Activated CD4-positive, alpha-beta T cell treated with anti-CD3 and anti-CD28 coated beads, Interleukin-2, amount 50 U/mL, for 4 hours (primary cell): ENCODE measurements around the gene TEX53.

ENCODE experiments used
- DNase-seq, 2 experiments: peaks; one replicate each; pipeline ENCODE4 v3.0.0-alpha.2; 2020

The TEX53 gene

GRCh38 chr9:114657705-114658104 is at the start of gene TEX53:
TSS of gene TEX53 (minus strand) at chr9:114657805. CDS start at chr9:114657774, 31 bp downstream.
- no peak for DNase-seq

DNA sequence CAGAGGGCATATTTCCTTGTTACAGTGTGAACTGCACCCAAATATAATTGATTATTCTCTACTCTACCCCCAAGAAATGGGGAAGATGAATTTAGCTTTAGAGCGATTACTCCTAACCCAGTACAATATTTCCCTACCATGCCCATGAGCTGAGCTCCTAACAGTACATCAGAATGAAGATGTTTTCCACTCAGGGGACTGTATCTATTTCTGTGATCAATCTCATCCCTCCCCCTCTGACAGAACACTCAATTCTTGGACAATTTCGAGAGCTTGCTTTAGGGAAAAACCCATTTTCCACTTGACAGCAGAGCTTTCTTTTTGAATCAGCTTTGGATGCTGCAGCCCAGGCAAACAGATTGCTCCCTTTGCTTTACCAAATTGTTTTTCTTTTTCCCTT is 49.1 kb upstream of the TEX53 start:
- DNase-seq = no peak

GRCh38 chr9:114701988-114702387 is 44.4 kb upstream of the TEX53 start:
- no peak for DNase-seq

DNA sequence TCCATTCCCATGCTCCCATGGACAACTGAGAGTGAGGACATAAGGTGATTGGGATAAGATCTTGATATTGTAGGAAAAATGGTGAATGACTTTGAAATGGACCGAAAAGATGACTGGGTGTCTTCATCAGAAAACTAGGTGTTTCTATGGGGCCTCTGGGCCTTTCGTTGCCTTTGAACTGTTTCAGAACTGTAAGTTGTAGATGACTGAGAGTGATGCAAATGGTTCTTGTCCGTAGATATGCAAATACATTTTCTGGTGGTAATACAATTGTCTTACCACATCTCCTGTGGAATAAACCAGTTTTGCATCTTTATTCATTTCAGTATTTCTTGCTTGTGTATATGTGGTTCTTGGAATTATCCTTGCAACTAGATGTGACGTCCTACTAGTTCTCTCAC is 40.3 kb upstream of the TEX53 start:
- no peak for DNase-seq

DNA sequence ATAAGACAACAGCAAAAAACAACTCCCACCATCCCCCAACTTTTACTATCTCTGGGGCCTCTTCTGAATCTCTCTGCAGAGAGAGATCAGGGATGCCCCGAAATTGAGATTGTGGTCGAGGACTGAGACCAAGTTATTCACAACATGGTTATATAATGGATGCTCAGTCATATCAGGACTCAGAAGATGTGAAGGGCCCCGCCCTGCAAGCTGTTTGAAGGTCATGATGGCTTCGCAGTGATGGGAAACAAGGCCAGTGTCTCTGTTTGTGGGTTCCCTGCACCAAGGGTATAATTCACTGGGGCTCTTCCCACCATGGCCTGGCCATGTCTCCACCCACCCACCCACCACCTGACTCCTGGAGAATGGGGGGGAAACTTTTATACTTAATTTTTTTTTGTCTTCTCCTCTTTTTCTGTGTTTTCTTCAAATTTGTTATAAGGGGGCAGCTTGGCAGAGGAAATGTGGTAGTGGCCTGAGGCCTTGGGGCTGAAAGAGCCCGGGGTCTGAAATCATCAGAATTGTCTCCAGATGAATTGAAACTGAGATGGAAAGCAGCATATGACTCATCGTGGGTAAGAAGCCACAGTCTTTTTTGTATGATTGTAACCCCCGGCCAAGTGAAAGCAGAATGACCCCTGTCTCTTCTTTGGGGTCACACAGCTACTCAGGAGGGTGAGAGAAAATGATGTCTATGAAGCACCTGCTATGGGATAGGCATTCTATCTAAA is 39.4 kb upstream of the TEX53 start:
- DNase-seq = peak in 1 of 2 experiments; percentile 13

DNA sequence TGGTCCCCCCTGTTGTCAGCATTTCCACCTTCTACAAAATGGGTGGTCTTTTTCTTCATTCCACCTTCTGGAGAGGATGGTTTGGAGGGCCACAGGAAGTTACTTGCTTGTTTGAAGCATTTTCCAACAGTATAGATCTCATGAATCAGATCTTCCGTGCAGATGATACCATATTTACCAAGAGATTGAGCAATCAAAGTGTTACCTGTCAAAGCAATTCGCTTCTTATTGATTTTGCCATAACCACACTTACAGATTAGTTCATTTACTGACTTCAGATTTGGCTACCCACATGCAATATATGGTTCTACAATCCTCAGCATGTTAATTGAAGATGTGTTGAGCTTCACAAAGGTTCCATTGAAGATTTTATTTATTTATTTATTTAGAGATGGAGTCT is 38.3 kb upstream of the TEX53 start:
- DNase-seq = no peak

DNA sequence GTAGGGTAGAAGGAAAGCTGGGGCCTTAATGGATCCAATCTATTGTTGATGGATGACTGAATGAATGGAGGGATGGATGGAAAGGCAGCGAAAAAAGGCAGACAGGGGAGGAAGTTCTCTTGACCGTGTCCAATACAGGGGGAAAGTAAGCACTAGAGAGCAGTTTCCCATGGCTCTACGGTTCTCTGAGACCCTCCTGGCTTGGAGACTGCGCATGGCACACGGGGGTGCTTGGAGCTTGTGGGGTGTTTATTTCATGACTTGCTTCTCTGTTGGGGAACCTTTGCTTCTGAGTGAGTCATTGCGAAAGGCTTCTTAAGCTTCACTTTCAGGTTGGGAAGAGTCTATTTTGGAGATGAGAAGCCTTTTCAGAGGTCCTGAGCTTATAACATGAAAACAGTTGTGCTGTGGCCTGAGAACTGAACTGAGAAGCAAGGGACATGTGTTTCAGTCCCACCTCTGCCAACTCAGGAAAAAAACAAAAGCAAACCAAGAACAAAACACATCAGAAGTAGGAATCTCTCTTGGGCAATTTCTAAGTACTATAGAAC is 37.2 kb upstream of the TEX53 start:
- no peak for DNase-seq

DNA sequence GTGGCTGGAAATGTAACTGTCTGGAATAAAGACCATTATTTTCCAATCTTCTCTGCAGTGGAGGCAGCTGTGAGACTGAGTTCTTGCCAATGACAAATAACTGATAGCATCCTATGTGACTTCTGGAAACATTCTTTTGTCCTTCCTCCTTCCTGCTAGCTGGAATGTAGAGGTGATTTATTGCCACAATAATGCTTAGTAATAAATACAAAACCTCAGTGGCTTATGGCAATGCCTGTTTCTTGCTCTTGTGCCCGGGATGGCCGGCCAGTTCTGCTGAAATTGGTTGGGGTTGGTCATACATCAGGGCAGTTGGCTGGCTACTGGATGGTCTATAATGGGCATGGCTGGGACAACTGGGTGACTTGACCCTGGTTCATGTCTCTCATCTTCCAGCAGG is 36.5 kb upstream of the TEX53 start:
- DNase-seq = no peak

GRCh38 chr9:114693248-114693855 is 35.7 kb upstream of the TEX53 start:
- no peak for DNase-seq

DNA sequence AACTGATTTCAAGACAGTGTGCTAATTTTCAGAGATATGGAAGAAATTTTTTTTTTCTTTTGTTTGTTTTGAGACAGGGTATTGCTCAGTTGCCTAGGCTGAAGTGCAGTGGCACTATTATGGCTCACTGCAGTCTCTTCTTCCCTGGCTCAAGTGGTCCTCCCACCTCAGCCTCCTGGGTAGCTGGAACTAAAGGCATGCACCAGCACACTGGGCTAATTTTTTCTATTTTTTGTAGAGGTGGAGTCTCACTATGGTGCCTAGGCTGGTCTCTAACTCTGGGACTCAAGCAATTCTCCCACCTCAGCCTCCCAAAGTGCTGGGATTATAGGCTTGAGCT is 34.3 kb upstream of the TEX53 start:
- no peak for DNase-seq

GRCh38 chr9:114691046-114691955 is 33.7 kb upstream of the TEX53 start:
- peak; percentile 61 to 72 for DNase-seq

- DNase-seq = no peak
These were observed 32.7 kb upstream of the TEX53 start for GRCh38 chr9:114690308-114690707.

GRCh38 chr9:114689813-114690212 is 32.2 kb upstream of the TEX53 start:
- no peak for DNase-seq

DNA sequence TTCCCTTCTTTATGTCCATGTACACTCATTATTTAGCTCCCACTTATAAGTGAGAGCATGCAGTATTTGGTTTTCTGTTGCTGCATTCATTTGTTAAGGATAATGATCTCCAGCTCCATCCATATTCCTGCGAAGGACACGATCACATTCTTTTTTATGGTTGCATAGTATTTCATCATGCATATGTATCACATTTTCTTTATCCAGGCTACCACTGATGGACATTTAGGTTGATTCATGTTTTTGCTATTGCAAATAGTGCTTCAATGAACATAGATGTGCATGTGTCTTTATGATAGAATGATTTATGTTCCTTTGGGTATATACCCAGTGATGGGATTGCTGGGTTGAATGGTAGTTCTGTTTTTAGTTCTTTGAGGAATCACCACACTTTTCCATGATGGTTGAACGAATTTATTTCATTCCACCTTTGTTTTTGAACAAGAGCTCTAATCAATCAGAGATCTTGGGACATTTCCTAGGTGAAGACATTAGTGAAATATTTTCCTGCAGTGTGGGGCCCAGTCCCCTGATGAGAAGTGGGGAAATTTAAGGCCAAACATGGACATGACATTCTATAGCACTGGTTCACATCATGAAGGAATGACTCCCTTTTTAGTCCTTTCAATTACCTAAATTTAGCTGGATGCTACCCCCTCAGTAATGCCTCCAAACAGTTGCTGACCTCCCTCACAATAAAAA is 31.5 kb upstream of the TEX53 start:
- DNase-seq = no peak

GRCh38 chr9:114688379-114688778 is 30.8 kb upstream of the TEX53 start:
- DNase-seq = no peak

GRCh38 chr9:114687034-114687433 is 29.4 kb upstream of the TEX53 start:
- DNase-seq = no peak

- no peak for DNase-seq
These were observed 28.3 kb upstream of the TEX53 start for GRCh38 chr9:114685951-114686350.

DNA sequence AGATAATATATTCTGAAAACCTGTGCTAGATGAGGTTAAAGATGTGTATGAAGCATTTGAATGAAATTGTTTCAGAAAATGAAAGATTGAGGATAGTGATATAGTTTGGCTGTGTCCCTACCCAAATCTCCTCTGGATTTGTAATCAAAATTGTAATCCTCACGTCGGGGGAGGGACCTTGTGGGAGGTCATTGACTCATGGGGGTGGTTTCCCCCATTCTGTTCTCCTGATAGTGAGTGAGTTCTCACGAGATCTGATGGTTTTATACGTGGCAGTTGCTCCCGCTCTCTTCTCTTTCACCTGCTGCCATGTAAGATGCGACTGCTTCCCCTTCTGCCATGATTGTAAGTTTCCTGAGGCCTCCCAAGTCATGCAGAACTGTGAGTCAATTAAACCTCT is 26.4 kb upstream of the TEX53 start:
- DNase-seq = no peak

GRCh38 chr9:114682846-114683245 is 25.2 kb upstream of the TEX53 start:
- DNase-seq = no peak

DNA sequence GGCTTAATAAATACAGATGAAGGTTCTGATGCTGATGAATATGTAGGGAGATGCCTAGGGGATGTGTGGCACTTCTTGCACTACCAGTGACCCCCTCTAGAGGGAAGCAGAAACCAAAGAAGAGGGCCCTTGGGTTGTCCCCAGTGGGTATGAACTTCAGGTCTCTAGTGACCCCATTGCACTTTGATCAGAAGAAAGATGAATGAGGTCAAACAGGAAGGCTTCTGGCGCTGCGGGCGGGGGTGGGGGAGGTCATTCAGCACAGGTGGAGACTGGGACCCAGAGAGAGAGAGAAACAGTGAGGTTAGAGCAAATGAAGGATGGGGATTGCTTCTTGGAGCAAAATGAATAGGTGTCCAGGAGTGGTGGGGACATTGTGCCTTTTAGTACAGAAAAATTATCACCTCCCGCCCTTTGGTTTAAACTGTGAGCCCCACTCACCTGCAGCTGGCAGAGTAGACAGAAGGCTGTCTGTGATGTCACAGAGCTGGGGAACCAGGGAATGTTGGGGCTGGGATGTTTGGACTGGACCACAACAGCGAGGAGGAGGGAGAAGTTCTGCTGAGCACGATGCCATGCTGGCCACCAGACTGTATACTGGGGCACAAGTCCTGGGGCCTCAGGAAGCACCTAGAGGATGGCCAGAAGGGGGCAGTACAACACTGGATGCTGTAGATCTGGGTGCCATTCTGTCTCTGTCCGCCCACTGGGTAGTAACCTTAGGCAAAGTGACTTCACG is 24.2 kb upstream of the TEX53 start, which contains the start of gene TEX48:
TSS of gene TEX48 (minus strand) at position 599 of the 739 bp plus-strand sequence. CDS start 10,469 bp downstream, outside the sequence.
- peak; percentile 73 to 77 for DNase-seq

GRCh38 chr9:114680259-114681001 is 22.8 kb upstream of the TEX53 start:
- no peak for DNase-seq
